Glomerular visceral epithelial cell (primary cell): ENCODE results near the gene KCNQ5.

Experiments
- DNase-seq: peaks from one replicate; pipeline ENCODE4 v3.0.0-alpha.2; 2016; ENCODE audit errors: extremely low spot score

KCNQ5 gene

DNA sequence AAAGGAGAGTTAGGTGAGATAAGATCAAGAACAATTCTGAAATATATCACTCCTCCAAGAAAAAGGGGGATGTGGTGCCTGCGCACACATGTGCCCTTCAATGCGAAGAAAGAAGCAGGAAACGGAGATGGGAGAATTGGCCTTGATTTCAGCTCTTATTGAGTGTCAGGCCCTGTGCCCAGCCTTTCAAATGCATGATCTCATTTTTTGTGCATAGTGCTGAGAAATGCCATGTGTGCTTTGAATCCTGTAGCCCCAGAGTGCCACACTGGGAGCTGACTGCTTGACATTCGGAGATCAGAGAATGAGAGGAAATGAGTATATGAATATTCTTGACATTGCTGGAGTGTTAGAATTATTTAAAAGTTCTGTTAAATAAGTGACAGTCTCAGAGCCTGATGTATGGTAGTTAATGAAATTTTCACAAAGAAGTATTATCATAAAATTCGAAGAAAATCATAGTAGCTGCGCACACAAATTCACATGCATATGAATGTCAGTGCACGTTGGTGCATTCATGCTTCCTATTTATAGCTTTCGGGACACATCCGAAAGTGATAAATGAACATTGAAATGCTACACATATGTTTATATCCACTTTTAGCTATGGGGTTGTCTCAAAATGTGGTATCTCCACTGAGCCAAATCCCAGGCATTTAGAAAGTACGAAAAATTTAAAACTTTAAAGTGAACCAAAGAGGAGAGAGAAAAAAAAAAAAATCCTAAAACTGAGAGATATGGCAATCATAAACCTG, 172.0 kb downstream of the KCNQ5 start:
- no peak for DNase-seq

DNA sequence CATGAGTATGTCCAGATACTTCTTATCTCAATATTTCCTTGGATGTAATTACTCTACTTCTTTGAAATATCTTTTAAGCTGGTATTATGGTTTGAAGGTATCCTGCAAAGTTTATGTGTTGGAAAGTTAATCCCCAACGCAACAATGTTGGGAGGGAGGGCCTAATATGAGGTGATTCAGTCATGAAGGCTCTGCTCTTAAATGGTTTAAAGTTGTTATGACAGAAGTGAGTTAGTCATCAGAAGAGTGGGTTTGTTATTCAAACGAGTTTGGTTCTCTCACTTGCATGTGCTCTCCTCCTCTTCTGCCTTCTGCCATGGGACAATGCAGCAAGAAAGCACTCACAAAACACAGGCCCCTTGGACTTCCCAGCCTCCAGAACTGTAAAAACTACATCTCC, 176.3 kb downstream of the KCNQ5 start:
- DNase-seq, result peak; percentile 22

DNA sequence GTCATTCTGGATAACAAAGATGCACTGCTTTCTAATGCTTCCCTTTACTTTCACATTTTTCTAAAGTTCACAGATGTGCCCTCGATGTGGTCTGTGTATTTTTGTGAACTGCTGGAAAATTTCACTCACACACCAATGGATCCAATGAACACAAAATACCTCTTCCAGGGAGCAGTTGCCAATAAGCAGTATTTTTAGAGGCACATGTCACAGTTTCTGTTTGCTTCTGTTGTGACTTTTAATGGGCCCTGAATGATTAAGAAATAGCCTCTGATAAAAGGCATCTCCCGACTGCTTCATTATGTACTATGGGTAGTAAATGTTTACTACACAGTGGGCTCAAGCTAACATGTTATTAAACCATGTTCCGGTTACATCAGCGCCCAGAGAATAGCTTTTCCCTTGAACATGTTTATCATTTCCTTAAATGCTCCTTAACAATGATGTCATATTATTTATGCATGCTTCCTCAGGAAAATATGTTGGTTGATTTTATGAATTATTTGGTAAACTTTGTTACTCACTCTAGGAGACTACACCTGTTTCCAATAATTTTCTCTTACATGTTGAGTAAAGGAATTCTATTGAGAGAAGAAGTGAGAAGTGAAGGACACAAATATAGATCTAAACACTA, 188.0 kb downstream of the KCNQ5 start:
- no peak for DNase-seq

DNA sequence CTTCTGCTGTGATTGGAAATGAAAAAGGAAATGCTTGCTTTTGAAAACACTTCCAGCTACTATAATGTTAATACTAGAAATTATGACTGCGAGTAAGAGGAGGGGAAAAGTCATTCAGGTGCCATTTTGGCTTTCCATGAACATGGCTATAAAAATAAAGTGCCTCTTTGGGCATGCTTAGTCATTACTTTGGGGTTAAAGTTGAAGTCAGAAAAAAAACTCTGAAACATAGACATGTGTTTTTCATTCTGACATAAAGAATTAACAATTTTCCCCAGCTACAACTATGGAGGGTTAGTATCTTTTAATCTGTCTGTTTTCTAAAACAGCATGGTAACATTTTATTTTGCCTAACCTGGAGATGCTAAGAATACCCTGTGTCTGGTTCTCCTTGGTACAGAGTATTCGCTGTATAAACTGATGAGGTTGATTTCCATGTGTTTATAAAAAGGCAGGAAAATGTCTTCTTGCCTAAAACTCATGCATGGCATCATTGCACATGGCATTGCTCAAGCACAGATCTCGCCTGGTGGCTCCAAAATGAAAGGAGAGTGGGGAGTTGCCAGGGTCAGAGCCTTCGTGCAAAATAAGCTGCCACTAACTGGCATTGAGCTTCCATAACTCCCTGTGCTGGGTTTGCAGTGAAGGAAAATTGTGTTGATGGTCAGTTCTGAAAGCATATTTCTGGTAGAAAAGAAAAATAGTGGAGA, 188.9 kb downstream of the KCNQ5 start:
- DNase-seq, result no peak

DNA sequence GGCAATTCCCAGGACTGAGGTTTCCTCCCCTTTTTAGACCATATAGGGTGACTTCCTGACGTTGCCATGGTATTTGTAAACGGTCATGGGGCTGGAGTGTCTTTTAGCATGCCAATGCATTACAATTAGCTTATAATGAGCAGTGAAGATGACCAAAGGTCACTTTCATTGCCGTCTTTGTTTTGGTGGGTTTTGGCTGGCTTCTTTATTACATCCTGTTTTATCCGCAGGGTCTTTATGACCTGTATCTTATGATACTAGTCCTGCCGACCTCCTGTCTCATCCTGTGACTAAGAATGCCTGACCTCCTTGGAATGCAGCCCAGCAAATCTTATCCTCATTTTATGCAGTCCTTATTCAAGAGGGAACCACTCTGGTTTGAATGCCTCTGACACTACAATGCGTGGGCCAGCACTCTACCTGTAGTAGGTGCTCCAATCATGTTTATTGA, 190.1 kb downstream of the KCNQ5 start:
- DNase-seq, result peak; percentile 12

DNA sequence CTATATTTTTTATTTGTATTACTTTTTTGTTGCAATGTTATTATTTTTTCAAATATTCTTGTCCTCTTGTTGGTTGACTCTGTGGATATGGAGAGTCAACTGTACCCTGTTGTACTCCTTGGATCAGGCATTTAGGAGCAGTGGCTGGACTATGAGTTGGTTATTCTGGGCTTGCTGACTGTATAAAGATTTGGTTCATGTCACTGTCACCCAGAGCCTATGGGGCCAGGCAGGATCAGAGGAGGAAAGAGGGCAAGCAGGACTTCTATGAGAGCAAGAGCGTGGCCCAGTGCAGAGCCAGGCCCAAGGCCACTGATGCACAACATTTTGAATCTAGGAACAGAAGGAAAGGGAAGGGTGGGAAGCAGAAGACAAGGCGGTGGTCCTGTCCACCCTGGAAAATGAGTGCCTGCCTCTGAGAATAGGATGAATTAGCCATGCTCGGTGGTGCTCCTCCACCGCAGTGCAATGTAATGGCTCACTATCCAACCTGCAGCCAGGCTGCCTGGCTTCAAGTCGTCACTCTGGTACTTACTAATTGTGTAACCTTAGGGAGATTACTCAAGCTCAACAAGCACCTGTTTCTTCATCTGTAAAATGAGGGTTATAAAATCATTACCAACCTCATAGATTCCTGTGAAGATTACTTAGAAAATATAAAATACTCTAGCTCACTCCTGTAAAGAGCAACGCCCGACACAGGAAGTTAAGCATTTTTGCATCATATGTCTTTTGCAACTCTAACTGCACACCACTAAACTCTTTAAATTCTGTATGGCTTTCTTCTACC, 192.1 kb downstream of the KCNQ5 start:
- DNase-seq, result no peak

DNA sequence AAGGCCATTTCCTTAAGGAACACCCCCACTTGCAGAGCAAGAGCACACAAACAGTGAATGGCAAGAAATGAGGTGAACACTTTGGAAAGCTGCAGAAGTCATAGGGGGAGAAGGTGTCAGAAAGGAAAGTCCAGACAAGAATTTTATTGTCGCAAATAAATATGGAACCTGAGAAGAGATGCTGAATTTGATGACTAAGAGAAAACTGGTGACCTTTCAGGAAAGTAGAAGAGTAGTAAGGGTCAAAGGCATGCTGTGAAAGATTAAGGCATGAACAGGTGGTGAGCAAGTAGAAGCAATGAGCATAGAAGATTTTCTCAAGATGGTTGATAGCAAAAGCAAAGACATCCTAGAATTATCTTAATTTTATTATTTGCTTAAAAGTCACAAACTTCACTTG, 194.2 kb downstream of the KCNQ5 start:
- DNase-seq, result no peak

DNA sequence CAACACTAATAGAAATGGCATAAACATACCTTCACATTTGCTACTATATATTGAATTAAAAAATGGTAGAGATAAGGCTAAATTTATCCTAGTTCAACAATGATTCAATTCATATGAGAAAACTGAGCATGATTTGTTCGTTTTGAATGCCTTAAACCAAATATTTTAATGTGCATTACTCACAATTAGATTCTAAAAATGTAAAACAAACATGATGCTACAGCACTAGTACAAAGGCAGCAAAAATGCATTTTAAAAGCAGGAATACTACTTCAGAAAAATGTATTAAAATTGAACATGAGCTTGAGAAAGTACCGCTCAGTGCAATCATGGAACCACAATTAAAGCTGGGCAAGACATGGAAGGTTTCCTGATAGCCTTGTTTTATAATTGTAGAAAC, 195.3 kb downstream of the KCNQ5 start:
- DNase-seq, result no peak

DNA sequence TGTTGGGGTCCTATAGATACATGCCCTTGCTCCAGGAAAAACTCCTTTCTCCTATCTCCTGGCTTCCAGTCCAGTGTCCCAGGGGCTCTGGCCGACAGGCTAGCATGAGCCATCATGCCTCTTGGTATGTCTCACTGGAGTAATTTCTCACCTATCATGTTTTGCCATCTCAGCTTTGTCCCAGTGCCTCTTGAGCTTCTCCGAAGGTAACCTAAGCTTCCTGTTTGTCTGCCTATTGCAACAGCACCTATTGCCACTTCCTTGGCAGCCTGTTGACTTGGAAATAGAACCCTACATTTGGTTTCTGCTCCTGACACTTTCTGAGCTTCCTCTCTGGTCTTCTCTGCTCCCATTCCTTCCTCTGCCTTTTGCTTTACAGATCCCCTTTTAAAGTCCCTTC, 197.7 kb downstream of the KCNQ5 start:
- DNase-seq, result no peak

DNA sequence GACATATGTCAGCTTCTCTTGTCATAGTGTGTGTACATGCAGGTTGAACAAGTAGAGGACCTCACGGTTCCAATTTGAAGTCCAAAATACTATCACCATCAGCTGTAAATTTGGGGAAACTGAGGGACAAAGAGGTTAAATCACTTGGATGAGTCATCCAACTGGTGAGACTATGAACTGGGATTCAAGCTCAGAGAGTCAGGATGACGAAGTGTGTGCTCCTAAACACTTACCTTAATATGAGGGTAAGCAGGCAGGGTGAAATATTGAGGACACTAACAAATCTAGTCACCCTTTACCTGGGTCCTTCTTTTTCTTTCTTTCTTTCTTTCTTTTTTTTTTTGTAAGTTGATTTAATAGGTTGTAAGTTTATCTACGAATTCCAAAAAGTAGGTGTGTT, 198.3 kb downstream of the KCNQ5 start:
- no peak for DNase-seq

DNA sequence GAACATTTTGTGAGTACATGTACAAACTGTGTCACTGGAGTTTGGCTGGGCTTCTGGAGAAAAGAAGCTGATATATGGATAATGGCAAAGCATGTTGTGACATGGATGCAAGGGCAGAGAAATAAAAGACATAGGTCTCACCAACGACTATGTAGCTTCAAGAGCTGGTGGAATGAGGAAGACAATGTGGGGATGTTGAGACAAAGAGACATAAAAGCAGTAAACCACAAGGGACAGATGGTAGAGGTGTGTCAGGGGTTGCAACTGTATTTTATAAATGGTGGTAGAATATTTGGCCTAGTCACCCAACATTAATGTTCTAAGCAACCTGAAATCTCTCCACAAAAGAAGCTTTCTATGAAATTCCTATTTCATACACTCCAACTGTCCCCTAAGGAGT, 199.0 kb downstream of the KCNQ5 start:
- DNase-seq, result no peak

DNA sequence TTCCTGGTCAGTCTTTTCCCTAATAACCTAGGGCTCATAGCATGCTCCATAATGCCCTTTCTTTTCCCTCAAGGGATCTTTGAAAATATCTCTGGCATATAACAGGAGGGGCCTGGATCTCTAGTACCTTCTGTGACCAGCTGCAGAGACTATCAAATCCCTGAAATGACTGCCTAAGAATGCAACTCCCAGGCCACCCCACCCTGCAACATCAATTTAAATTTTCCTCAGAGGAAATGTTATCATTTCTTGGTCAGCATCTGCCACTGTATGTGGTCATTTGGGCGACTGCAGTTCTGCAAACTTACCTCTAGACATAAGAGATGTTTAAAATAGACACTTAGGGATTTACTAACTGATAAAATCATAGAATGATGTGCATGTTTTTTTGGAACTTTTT, 200.2 kb downstream of the KCNQ5 start:
- no peak for DNase-seq

DNA sequence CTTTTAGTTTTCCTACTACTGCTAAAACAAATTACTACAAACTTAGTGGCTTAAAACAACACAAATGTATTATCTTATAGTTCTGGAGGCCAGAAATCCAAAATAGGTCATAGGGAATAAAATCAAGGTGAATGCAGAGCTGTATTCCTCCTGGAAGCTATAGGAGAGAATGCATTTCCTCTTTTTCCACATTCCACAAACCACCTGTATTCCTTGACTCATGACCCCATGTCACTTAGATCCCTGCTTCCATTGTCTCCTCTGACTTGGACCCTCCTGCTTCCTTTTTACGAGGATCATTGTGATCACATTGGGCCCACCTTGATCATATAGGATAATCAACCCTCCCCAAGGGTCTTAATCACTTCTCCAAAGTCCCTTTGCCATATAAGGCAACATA, 200.8 kb downstream of the KCNQ5 start:
- no peak for DNase-seq

DNA sequence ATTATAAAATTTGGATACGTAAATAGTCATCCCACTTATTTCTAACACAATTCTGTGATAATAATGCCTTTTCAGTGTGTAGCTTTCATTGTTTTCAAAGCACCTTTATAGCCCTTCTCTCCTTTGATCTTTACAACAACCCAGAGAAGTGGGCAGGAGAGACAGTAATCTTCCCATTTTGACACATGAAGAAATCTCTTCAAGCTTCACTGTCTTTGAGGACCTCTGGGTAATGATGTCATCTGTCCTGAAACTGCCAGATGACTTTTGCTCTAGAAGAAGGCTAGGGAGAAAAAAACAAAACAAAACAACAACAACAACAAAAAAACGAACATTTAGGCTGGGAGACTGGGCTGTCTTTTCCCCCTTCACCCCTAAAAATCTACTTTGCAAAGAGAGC, 203.0 kb downstream of the KCNQ5 start:
- peak; percentile 12 for DNase-seq

DNA sequence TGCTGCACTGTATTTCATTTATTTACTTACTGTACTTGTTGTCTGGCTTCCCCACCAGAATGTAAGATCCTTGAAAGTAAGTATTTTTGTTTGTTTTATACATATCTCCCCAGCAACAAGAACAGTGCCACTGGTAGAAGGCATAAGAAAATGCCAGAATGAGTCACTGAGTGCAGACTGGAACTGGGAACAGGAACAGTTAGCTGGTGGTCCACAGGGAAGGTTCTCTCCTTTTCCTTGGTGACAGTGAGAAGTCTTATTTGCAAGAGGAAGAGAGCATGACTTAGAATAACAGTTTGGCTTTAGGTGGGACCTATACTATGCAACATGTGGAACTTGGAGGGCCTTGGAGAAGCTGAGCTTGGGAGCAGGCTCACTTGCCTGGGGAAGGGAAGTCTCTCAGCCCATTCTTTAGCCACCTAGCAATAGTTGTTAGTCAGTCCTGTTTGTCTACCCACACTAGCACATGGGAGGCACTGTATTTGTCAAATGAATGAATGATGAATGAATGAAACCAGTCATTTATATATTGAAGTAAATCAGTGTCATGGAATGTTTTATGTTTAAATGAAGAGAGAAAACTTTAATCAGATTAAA, 203.5 kb downstream of the KCNQ5 start:
- peak; percentile 52 for DNase-seq

DNA sequence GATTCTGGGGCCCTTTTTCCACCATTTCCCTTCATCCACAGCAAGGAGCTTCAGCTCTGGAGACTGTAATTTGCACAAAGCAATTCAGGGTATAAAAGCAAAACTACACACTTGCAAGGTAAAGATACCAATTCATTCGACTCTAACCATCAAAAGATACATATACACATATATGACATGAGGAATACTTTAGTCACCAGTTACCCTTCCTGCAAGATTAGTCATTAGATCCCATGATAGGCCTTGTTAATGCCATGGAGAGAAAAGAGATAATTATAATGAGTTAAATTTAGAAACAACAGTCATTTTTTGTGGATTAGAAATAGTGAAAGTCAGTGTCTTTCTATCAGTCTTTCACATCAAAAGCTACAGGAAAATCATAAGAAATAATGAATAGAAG, 204.2 kb downstream of the KCNQ5 start:
- DNase-seq, result no peak

DNA sequence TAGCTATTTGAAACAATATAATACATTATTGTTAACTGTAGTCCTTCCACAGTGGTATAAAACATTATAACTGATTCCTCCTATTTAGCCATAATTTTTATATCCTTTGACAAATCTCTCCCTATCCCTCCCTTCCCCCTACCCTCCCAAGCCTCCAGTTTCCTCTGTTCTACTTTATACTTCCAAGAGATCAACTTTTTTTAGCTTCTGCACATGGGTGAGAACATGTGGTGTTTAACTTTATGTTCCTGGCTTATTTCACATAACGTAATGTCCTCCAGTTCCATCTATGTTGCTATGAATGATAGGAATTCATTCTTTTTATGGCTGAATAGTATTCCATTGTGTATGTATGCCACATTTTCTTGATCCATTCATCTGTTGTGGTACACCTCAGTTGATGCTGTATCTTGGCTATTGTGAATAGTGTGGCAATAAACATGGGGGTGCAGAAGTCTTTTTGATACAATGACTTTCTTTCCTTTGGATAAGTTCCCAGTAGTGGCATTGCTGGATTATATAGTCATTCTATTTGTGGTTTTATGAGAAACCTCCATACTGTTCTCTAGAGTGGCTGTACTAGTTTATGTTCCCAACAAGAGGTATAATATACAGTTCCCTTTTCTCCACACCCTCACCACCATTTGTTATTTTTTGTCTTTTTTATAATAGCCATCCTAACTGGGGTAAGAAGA, 205.0 kb downstream of the KCNQ5 start:
- DNase-seq, result no peak

DNA sequence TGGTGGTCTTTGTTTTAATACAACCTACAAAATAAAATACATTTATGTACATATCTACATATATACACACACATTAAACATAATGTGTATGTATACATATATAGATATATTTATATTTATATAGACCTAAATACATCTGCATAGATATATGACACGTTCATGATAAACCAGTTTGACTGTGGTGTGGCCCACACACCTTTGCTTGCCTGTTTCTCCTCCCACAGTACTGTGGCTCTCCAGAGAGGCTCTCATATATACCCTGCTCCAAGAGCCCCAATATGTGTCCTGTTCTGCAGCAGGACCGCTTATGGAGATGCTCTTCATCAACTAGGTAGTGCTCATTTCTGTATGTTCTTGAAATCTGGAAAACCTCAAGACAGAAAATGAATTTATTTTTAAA, 207.0 kb downstream of the KCNQ5 start:
- no peak for DNase-seq

DNA sequence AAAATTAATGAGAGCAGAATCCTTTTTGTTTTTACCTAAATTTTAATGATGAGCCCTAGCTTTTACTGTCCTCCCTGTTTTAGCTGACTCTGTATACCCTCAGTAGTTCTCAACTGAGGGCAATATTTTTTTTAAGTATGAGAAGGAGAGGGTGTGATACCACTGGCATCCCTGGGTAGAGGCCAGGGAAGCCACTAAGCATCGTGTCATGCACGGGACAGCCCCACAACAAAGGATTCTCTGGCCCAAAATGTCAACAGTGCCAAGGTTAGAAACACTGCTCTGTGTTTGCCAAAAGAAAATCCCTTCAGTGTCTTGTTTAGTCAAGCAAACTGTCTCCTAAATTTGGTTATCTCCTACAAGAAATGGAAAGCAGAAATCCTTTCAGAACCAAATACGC, 210.4 kb downstream of the KCNQ5 start:
- peak; percentile 13 for DNase-seq

DNA sequence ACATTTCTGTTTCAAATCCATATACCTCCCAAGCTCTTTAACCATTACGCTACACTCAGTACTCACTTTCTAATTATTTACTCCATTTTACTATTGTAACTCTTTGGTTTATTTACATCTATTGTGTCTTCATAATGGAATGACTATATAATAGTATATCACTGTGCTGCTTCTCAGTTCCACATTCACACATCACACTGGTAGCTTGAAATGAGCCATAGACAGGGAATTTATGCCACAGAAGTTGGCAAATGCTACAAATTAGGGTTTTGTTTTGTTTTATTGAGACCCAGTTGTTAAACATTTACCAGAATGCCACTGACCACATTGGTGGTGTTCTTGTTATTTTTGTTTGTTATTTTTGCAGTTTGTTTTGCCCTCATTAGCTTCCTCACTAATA, 213.9 kb downstream of the KCNQ5 start:
- no peak for DNase-seq

DNA sequence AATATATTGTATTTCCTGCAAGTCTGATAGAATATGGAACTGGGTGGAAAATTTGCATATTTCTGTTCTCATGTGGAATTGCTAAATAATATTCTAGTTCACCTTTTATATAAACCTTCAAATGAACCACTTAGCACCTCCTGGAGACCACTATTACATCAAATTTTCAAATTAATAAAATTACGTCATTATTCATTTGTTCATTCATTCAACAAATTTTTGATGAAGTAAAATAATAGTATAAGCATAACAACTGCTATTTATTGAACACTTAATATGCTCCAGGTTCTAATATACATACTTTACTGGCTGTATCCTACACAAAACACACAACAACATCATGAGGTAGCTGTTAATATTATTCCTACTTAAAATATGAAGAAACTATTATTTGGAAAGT, 215.1 kb downstream of the KCNQ5 start:
- no peak for DNase-seq
